ENCODE data around the gene RPTOR.
A peak's percentile ranks its signal among the peaks of the same experiment; 100 is the strongest.

The RPTOR gene

DNA sequence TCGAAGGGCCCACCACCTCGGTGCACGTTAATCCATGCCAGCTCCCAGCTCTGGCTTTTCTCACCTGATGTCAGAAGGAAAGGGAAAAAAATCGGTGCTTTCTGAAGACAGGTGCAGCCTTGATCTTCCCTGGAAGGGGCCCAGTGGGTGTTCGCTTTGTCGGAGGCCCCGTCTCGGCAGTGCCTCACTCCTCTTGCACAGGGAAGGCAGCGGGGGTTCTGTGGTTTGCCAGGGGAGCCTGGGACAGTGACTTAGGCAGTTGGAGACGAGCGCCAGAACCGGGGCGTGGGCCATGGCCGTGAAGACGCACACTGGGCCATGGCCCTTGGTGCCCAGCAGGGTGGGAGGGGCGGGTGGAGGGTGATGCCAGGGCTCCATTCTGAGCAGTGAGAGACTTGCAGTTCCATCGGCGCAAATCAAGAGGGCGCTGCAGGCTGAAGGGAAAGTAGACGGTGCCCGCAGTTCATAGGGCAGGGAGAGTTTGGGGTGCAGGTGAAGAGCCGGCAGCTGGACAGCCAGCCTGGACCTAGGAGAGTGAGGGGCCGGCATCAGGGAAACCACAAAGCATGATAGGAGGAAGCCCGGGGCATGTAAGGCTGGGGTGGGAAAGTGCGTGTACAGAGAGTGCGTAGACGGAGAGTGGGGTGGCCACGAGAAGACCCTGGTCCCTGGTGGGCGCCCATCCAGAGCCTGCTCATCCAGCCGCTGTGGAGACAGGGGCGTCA lies 345.7 kb downstream of the RPTOR start:
- no peak for DNase-seq (ENCODE audit: low read depth, low spot score)

- no peak for DNase-seq (ENCODE audit: low read depth, low spot score)
Measured at GRCh38 chr17:80890921-80891396, 346.3 kb downstream of the RPTOR start.

DNA sequence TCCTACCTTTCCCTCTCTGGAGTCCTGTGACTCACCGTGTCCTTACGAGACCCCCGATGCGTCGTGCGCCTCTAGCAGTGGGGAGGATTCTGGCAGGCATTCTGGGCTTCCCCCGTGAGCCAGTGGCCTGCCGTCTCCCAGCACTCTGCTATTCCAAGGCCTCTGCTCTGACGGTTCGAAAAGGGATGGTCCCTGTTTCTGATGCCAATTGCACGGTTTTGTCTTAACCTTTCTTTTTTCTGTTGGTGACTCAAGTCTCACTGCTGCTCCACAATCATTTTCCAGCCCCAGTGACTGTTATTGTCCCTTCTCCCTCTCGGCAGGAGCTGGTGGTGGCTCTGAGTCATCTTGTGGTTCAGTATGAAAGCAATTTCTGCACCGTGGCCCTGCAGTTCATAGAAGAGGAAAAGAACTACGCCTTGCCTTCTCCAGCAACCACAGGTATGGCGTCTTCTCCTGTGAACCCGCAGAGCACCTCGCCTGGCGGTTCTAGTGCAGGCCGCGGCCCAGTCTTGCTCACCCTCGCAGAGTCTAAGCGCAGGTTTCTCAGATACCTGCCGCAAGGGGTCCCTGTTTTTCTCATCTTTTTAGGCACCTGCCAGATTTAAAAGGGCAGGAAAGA lies 346.9 kb downstream of the RPTOR start:
- DNase-seq (ENCODE audit: low read depth, low spot score): peak; percentile 39

- DNase-seq (ENCODE audit: low read depth, low spot score): peak; percentile 61
Measured at GRCh38 chr17:80892019-80892855, 347.6 kb downstream of the RPTOR start.

GRCh38 chr17:80892900-80893603 lies 348.4 kb downstream of the RPTOR start:
- DNase-seq (ENCODE audit: low read depth, low spot score): no peak

DNA sequence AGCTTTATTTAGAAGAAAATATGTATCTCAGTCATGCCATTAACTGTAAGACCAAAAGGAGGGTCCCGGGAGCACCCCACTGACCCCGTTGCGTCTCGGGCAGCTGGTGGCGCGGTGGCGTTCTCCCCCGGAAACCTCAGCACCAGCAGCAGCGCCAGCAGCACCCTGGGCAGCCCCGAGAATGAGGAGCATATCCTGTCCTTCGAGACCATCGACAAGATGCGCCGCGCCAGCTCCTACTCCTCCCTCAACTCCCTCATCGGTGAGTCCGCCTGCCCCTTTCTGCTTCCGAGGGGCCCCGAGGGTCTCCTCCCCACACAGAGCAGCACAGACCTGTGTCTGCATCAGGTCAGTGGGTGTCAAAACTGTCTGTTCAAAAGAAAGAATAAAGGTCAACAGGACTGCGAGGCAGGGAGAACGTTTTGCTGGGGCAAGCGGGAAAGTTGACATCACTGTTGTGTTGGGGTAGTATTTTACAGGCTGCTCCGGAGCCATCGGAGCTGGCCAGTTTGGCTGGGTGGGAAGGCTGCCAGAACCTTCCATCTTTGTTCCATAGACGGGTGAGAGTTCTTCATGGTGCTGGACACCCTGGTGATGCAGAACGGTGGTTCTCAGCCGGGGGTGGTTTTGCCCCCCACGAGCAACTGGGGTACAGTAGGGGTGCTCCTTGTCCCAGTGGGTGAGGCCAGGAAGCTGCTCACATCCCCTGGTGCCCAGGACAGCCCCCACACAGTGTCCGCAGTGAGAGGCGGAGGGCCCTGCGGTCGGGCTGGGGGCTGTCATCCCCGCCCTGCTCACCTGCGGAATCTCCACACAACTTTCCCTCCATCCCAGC lies 349.2 kb downstream of the RPTOR start:
- DNase-seq (ENCODE audit: low read depth, low spot score): no peak

GRCh38 chr17:80894439-80894721 lies 349.7 kb downstream of the RPTOR start:
- DNase-seq (ENCODE audit: low read depth, low spot score): no peak

- DNase-seq (ENCODE audit: low read depth, low spot score): no peak
Measured at GRCh38 chr17:80894726-80895125, 350.1 kb downstream of the RPTOR start.

GRCh38 chr17:80895366-80895765 lies 350.7 kb downstream of the RPTOR start:
- DNase-seq (ENCODE audit: low read depth, low spot score): no peak

- no peak for DNase-seq (ENCODE audit: low read depth, low spot score)
Measured at GRCh38 chr17:80898716-80899115, 354.1 kb downstream of the RPTOR start.

- DNase-seq (ENCODE audit: low read depth, low spot score): peak; percentile 64
Measured at GRCh38 chr17:80899402-80900268, 355.0 kb downstream of the RPTOR start.

- no peak for DNase-seq (ENCODE audit: low read depth, low spot score)
Measured at GRCh38 chr17:80901319-80901718, 356.7 kb downstream of the RPTOR start.

DNA sequence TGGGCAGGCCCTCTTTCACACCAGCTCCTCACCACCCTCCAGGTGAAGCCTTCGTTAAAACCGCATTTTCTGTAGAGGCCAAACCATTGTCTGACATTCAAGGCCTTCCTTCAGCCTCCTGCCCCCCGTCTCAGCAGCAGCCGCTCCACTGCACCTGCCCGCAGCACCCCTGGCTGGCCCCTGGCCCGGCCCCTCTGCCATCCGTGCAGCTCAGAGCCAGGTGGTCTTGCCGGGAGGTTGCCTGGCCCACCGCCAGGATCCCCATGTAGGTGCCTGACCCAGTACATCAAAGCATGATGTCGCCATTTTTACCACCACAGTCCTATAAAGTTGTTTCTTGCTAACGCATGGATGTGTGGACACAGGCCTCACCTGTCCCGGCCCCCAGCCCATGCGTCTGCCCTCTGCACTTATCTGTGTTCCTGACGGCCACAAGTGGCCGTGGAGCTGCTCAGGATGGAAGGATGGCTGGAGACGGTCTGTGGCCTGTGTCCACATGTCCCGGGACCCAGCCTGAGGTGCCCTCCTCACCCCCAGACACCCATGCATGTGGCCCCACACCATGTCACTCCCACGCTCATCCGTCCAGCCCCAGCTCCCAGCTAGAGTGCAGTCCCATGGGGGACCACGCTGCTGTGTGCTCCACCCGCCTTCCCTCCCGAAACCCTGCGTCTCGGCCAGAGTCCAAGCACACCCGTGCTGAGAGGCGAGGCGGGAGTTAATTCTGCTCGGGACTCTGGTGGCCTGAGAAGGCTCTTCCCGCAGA lies 357.7 kb downstream of the RPTOR start:
- DNase-seq (ENCODE audit: low read depth, low spot score): no peak

- DNase-seq (ENCODE audit: low read depth, low spot score): no peak
Measured at GRCh38 chr17:80902963-80903611, 358.4 kb downstream of the RPTOR start.

- no peak for DNase-seq (ENCODE audit: low read depth, low spot score)
Measured at GRCh38 chr17:80904036-80904753, 359.6 kb downstream of the RPTOR start.

GRCh38 chr17:80905586-80906230 lies 361.1 kb downstream of the RPTOR start:
- DNase-seq (ENCODE audit: low read depth, low spot score): no peak

DNA sequence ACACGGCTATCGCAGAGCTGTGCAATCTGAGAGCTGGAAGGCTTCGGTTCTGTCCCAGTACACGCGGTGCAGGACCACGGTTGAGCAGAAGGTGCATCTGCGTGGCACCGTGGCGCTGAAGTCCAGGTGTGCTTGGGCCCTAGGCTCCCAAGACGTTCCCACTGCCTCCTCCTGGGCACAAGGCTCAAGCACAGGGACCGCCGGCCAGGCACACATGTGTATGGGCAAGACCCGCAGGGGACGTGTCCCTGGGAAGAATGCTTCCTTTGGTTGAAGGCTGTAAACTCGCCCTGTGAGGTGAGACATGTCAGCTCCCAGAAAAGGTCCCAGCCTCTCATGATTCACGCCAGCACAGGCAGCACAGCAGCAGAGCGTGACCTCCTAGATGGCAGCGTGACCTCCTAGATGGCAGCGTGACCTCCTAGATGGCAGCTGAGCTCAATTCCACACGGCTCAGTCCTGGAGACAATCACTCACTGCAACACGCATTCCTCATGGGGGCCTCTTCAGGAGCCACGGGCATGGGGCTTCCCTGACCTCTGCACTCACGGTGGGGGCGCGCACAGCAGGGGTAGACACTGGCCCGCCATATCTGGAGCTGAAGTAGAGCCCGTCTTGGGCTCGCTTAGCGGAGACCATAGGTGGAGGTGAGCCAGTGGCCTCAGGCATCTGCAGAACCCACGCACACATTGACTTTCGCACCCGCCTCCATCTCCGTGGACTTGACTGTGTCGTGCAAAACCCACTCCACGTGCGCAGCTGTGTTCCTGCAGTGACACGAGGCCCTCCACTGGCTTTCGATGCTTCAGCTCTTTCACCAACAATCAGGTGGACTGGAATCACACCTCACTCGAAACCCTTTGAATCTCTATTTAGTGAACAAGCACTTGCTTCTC lies 362.0 kb downstream of the RPTOR start:
- no peak for DNase-seq (ENCODE audit: low read depth, low spot score)
